Osteoblast (primary cell): ENCODE measurements around the gene CX3CR1. TPM values are rescaled to one million over a fixed set of nuclear protein-coding genes. Genes with fewer than 3 reads are reported as not detected.
"Not testable (repeated sequence)": the region's sequence is repeated elsewhere in the genome, so short reads cannot be mapped to it uniquely, and the experiment has no call there.

Experiments used
- DNase-seq: peaks from one replicate; pipeline ENCODE4 v3.0.0; 2011; ENCODE audit warnings: low spot score, mixed read lengths; ENCODE audit not compliant: insufficient read length; ENCODE audit errors: missing footprints
- H2AFZ ChIP-seq: 2 replicates; pipeline ENCODE4 v1.6.0; 2011; ENCODE audit warnings: mild to moderate bottlenecking, low read length
- H3K27ac ChIP-seq: 2 replicates; pipeline ENCODE4 v1.5.1; 2011; ENCODE audit warnings: mild to moderate bottlenecking, low read depth, low read length, moderate library complexity
- H3K27me3 ChIP-seq: 2 replicates; pipeline ENCODE4 v1.6.0; 2012; ENCODE audit warnings: mild to moderate bottlenecking, control low read depth, inconsistent platforms, low read length, moderate library complexity; ENCODE audit not compliant: insufficient read depth
- H3K36me3 ChIP-seq: 2 replicates; pipeline ENCODE4 v1.5.1; 2011; ENCODE audit warnings: mild to moderate bottlenecking, low read length, control low read depth, moderate library complexity; ENCODE audit not compliant: insufficient read depth
- H3K4me1 ChIP-seq: 2 replicates; pipeline ENCODE4 v1.5.1; 2011; ENCODE audit warnings: mild to moderate bottlenecking, low read length, control low read depth, moderate library complexity; ENCODE audit not compliant: insufficient read depth
- H3K4me2 ChIP-seq: 2 replicates; pipeline ENCODE4 v1.6.0; 2011; ENCODE audit warnings: mild to moderate bottlenecking, low read length; ENCODE audit not compliant: insufficient read depth
- H3K4me3 ChIP-seq: fragments of 200-600 bp; sonication (generic); 3 replicates; pipeline ENCODE4 v1.5.1; 2012; ENCODE audit warnings: mild to moderate bottlenecking, low read length, inconsistent platforms; ENCODE audit not compliant: insufficient read depth
- H3K79me2 ChIP-seq: 2 replicates; pipeline ENCODE4 v1.6.0; 2012; ENCODE audit warnings: mild to moderate bottlenecking, low read length, control low read depth, inconsistent platforms; ENCODE audit not compliant: insufficient read depth
- H3K9me3 ChIP-seq: 2 replicates; pipeline ENCODE4 v1.5.1; 2011; ENCODE audit warnings: low read depth, low read length, control low read depth
- H4K20me1 ChIP-seq: 2 replicates; pipeline ENCODE4 v1.6.0; 2012; ENCODE audit warnings: mild to moderate bottlenecking, low read length, control low read depth; ENCODE audit not compliant: insufficient read depth
- CTCF ChIP-seq: IDR thresholded peaks from 2 replicates; pipeline ENCODE4 v1.5.1; 2011; ENCODE audit warnings: mild to moderate bottlenecking, low read depth, low read length, moderate library complexity; ENCODE audit errors: extremely low read depth
- total RNA-seq: library from RNA; depleted of rRNA; stranded (reverse); fragments of >200 nt; gene quantifications from 2 replicates; pipeline ENCODE4 v1.2.3, GENCODE V29; 2012

The CX3CR1 gene
- total RNA-seq, 1 donor, result under 0.01 TPM

- Histone ChIP-seq H3K27ac (no peak overlapping the region), H3K36me3 (no peaks in the 10 kb centered on the region), H3K4me2 (no peak overlapping the region), H3K4me3 (no peak overlapping the region), H2AFZ (no peak overlapping the region), H3K79me2 (no peaks in the 10 kb centered on the region), H3K9me3 (no peaks in the 10 kb centered on the region), H3K4me1 (no peaks in the 10 kb centered on the region), H4K20me1 (no peaks in the 10 kb centered on the region), H3K27me3 (peaks cover 17% of the 10 kb centered on the region)
- no peak for TF ChIP-seq CTCF
- DNase-seq, result no peak
Measured at GRCh38 chr3:39230453-39230852, 49.4 kb downstream of the CX3CR1 start.

GRCh38 chr3:39228496-39228895 is 51.3 kb downstream of the CX3CR1 start:
- H4K20me1 ChIP-seq, result no peaks in the 10 kb centered on the region
- no peak overlapping the region for H3K4me2 ChIP-seq
- H3K4me1 ChIP-seq, result no peaks in the 10 kb centered on the region
- no peak overlapping the region for H3K4me3 ChIP-seq
- H3K27me3 ChIP-seq, result peaks cover 4% of the 10 kb centered on the region
- no peak overlapping the region for H2AFZ ChIP-seq
- no peak overlapping the region for H3K27ac ChIP-seq
- TF ChIP-seq CTCF, result no peak
- no peak for DNase-seq
- H3K79me2 ChIP-seq, result no peaks in the 10 kb centered on the region
- H3K36me3 ChIP-seq, result no peaks in the 10 kb centered on the region
- H3K9me3 ChIP-seq, result no peaks in the 10 kb centered on the region

- not testable (repeated sequence) for H3K36me3 ChIP-seq, H3K4me3 ChIP-seq, H3K4me1 ChIP-seq, H3K4me2 ChIP-seq, DNase-seq, H4K20me1 ChIP-seq, H3K27ac ChIP-seq, H3K79me2 ChIP-seq, H3K9me3 ChIP-seq, H3K27me3 ChIP-seq, H2AFZ ChIP-seq
Measured at GRCh38 chr3:39227596-39227995, 52.2 kb downstream of the CX3CR1 start.

GRCh38 chr3:39226106-39226741 is 53.6 kb downstream of the CX3CR1 start:
- DNase-seq, result no peak
- H3K36me3 ChIP-seq, result no peaks in the 10 kb centered on the region
- no peak overlapping the region for H2AFZ ChIP-seq
- H3K27me3 ChIP-seq, result no peaks in the 10 kb centered on the region
- H3K4me3 ChIP-seq, result no peak overlapping the region
- H3K4me2 ChIP-seq, result no peak overlapping the region
- no peaks in the 10 kb centered on the region for H3K9me3 ChIP-seq
- H4K20me1 ChIP-seq, result no peaks in the 10 kb centered on the region
- H3K79me2 ChIP-seq, result no peaks in the 10 kb centered on the region
- H3K27ac ChIP-seq, result no peak overlapping the region
- H3K4me1 ChIP-seq, result no peaks in the 10 kb centered on the region
- no peak for TF ChIP-seq CTCF
